A673 (cell line): Measurements from ENCODE around the gene DPYD. TPM values are rescaled to one million over a fixed set of nuclear protein-coding genes. Genes with fewer than 3 reads are reported as not detected.

ENCODE experiments used
- BruUV-seq: library from RNA; stranded (reverse); fragments of 400-500 nt; replicated peaks from 2 replicates; lab custom pipeline; 2021; lab: Mats Ljungman, UMichigan
- CTCF ChIA-PET: fragments of 300-600 bp; sonication (Branson Sonifier 250); formaldehyde crosslinking; loops from one replicate; lab custom pipeline; 2022; ENCODE audit warnings: antibody characterized with exemption; lab: Charles Lee
- POLR2A ChIA-PET: fragments of 300-600 bp; sonication (Branson Sonifier 250); formaldehyde crosslinking; loops from one replicate; lab custom pipeline; 2022; ENCODE audit warnings: antibody characterized with exemption; ENCODE audit not compliant: low non-redundant PET; lab: Charles Lee
- DNase-seq: peaks from one replicate; pipeline ENCODE4 v3.0.0-alpha.2; 2015; ENCODE audit warnings: low spot score
- H3K27ac ChIP-seq: fragments of 200-600 bp; sonication (generic); 2 replicates; pipeline ENCODE4 v1.5.1; 2016; ENCODE audit warnings: mixed run types, low read depth, mild to moderate bottlenecking, mixed read lengths, antibody characterized with exemption, low read length; ENCODE audit not compliant: poor library complexity, severe bottlenecking
- H3K27me3 ChIP-seq: fragments of 200-600 bp; sonication (generic); replicated peaks from 2 replicates; pipeline ENCODE4 v1.6.1; 2017; ENCODE audit warnings: mixed run types, low read depth, mild to moderate bottlenecking, mixed read lengths, antibody characterized with exemption, low read length; ENCODE audit not compliant: insufficient read depth, poor library complexity
- H3K36me3 ChIP-seq: fragments of 200-600 bp; sonication (generic); 2 replicates; pipeline ENCODE4 v1.6.1; 2016; ENCODE audit warnings: mixed run types, mild to moderate bottlenecking, mixed read lengths, antibody characterized with exemption, low read length; ENCODE audit not compliant: insufficient read depth, poor library complexity, severe bottlenecking
- H3K4me1 ChIP-seq: fragments of 200-600 bp; sonication (generic); 2 replicates; pipeline ENCODE4 v1.6.1; 2017; ENCODE audit warnings: mixed run types, mild to moderate bottlenecking, mixed read lengths, antibody characterized with exemption, low read length; ENCODE audit not compliant: insufficient read depth, poor library complexity, severe bottlenecking
- H3K4me3 ChIP-seq: fragments of 200-600 bp; sonication (generic); 2 replicates; pipeline ENCODE4 v1.5.1; 2016; ENCODE audit warnings: low read depth, mixed run types, mild to moderate bottlenecking, mixed read lengths, low read length; ENCODE audit not compliant: poor library complexity, severe bottlenecking
- H3K9me3 ChIP-seq: fragments of 200-600 bp; sonication (generic); 2 replicates; pipeline ENCODE4 v1.6.1; 2016; ENCODE audit warnings: mixed run types, low read depth, mild to moderate bottlenecking, mixed read lengths, antibody characterized with exemption, low read length; ENCODE audit not compliant: poor library complexity, severe bottlenecking
- EZH2 ChIP-seq: fragments of 200-600 bp; sonication (generic); IDR thresholded peaks from 2 replicates; pipeline ENCODE4 v1.6.1; 2017; ENCODE audit warnings: borderline replicate concordance, low read depth, mild to moderate bottlenecking, mixed read lengths, antibody characterized with exemption, low read length; ENCODE audit not compliant: poor library complexity, severe bottlenecking
- intact Hi-C: fragments of 100-400 bp; cut with micrococcal nuclease; formaldehyde crosslinking; loops from one replicate; pipeline ENCODE4 v1.10.0; 2022; ENCODE audit not compliant: unreplicated experiment
- total RNA-seq: library from RNA; stranded (reverse); gene quantifications from 2 replicates; pipeline ENCODE4 v1.2.3, GENCODE V29; 2021
- TF ChIP-seq, protein P1 (sequence below): fragments of 300-800, 200-600 bp; sonication (generic); conservative IDR thresholded peaks from 2 replicates; pipeline ENCODE4 v1.5.1; 2017; ENCODE audit warnings: low read depth, mild to moderate bottlenecking, antibody characterized with exemption, low read length, moderate library complexity, mixed read lengths

Gene DPYD
- total RNA-seq, 1 experiment from 2014 or later = 13.4 TPM

DNA sequence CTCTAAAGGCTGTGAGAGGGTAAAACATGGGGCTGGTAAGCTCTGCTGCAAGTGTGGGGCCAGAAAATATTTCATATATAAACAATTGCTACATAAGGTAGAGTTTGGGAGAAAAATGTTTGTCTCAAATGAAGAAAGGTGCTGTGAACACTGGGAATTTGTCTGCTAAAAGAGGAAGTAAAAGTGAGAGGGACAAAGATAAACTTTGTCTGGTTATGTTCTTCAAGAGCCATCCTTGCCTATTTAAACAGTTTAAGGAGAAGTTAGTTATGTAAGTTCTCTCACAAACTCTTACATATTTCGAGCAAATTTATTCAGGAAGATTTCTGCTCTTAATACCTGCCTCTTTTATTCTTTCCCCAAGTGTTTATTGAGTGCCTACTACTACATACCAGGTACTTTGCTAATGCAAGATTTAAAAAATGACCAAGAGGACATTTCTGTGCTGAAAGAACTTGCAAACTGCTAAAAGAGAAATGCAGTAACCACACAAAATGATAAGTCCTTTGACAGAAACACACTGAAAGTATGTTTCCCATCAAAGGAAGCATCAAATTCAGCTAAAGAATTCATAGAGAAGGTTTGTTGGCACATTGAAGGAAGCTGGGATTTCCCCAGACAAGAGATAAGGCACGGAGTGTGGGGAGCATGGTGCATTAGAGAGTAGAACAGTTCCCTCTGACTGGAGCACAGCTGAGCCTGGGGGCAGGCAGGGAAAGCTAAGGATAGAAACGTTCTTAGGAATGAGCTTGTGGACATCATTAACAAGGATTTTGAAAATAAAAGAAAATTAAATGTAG is 650.1 kb downstream of the DPYD start:
- intact Hi-C loops = no loop called here
- H3K36me3 ChIP-seq = no peaks in the 10 kb centered on the region
- H3K9me3 ChIP-seq = no peaks in the 10 kb centered on the region
- ChIA-PET POLR2A (no interaction called here), CTCF (no interaction called here)
- H3K27ac ChIP-seq = no peak overlapping the region
- no peaks in the 10 kb centered on the region for H3K4me1 ChIP-seq
- no TSS peak for BruUV-seq
- TF ChIP-seq EZH2 = no peak
- TF ChIP-seq, protein P1, sequence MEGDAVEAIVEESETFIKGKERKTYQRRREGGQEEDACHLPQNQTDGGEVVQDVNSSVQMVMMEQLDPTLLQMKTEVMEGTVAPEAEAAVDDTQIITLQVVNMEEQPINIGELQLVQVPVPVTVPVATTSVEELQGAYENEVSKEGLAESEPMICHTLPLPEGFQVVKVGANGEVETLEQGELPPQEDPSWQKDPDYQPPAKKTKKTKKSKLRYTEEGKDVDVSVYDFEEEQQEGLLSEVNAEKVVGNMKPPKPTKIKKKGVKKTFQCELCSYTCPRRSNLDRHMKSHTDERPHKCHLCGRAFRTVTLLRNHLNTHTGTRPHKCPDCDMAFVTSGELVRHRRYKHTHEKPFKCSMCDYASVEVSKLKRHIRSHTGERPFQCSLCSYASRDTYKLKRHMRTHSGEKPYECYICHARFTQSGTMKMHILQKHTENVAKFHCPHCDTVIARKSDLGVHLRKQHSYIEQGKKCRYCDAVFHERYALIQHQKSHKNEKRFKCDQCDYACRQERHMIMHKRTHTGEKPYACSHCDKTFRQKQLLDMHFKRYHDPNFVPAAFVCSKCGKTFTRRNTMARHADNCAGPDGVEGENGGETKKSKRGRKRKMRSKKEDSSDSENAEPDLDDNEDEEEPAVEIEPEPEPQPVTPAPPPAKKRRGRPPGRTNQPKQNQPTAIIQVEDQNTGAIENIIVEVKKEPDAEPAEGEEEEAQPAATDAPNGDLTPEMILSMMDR = no peak
- DNase-seq = no peak
- H3K4me3 ChIP-seq = no peak overlapping the region
- no peaks in the 10 kb centered on the region for H3K27me3 ChIP-seq

DNA sequence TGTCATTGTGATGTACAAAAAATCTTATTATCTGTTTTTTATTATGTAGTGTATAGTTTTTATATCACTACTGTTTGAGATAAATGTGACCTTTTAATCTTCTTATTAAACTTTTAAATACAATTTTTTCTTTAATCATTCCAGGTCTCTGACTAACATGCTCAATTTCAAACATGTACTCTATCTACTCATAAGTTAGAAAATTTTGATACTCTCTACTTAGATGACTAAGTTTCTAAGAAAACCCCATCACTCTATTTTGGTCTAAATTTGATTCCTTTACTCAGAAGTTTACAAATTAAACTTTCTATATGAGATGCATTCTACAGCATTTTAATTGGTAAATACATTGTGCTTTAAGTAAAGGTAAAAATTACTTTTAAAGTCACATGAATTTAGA is 655.2 kb downstream of the DPYD start:
- BruUV-seq = no TSS peak

DNA sequence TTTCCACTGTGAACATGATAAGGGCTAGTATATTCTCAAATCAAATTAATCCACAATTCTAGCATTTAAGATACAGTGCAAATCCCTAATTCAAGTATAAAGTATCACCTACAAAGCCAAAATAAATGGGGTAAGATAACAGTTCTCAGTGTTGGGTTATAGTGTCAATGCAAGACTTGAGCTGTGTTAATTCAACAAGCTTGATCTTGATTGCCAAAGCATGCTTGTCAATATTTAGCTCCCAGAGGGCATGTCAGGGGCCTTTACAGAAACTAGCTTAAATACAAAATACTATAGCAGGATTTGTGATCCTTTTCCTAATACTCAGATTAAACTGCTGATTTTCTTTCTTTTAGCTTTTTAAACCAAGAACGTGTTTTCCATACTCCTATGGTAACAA is 658.0 kb downstream of the DPYD start:
- TF ChIP-seq, protein P1 = no peak
- TF ChIP-seq EZH2 = no peak
- H3K9me3 ChIP-seq = no peaks in the 10 kb centered on the region
- intact Hi-C loops = no loop called here
- CTCF ChIA-PET = no interaction called here
- no peaks in the 10 kb centered on the region for H3K4me1 ChIP-seq
- H3K27ac ChIP-seq = no peak overlapping the region
- H3K27me3 ChIP-seq = no peaks in the 10 kb centered on the region
- H3K36me3 ChIP-seq = no peaks in the 10 kb centered on the region
- POLR2A ChIA-PET = no interaction called here
- BruUV-seq = no TSS peak
- no peak overlapping the region for H3K4me3 ChIP-seq
- DNase-seq = no peak

More for the DNA sequence above, 655.2 kb downstream of the DPYD start:
- Histone ChIP-seq H3K4me1 (no peaks in the 10 kb centered on the region), H3K27ac (no peak overlapping the region), H3K9me3 (no peaks in the 10 kb centered on the region), H3K27me3 (no peaks in the 10 kb centered on the region), H3K4me3 (no peak overlapping the region), H3K36me3 (no peaks in the 10 kb centered on the region)
- no peak for DNase-seq
- intact Hi-C loops = no loop called here
- TF ChIP-seq, protein P1 = no peak
- TF ChIP-seq EZH2 = no peak
- POLR2A ChIA-PET = no interaction called here
- CTCF ChIA-PET = no interaction called here
